Ishikawa (cell line): ENCODE data around the gene ALAS1.
A peak's percentile ranks its signal among the peaks of the same experiment; 100 is the strongest.

Source experiments
- CEBPB ChIP-seq: IDR thresholded peaks from 2 replicates; pipeline ENCODE4 v1.6.1; 2012
- CREB1 ChIP-seq: IDR thresholded peaks from 2 replicates; pipeline ENCODE4 v1.6.1; 2012; ENCODE audit warnings: low read depth
- EGR1 ChIP-seq: IDR thresholded peaks from 2 replicates; pipeline ENCODE4 v1.6.1; 2012
- EP300 ChIP-seq: IDR thresholded peaks from 2 replicates; pipeline ENCODE4 v1.6.1; 2012; ENCODE audit warnings: borderline replicate concordance
- FOXM1 ChIP-seq: IDR thresholded peaks from 2 replicates; pipeline ENCODE4 v1.6.1; 2012; ENCODE audit warnings: low read depth, borderline replicate concordance
- NFIC ChIP-seq: IDR thresholded peaks from 2 replicates; pipeline ENCODE4 v1.6.1; 2012
- RAD21 ChIP-seq: IDR thresholded peaks from 2 replicates; pipeline ENCODE4 v1.6.1; 2012; ENCODE audit warnings: low read depth
- TAF1 ChIP-seq: IDR thresholded peaks from 2 replicates; pipeline ENCODE4 v1.6.1; 2012; ENCODE audit warnings: low read depth, mild to moderate bottlenecking
- TCF12 ChIP-seq: IDR thresholded peaks from 2 replicates; pipeline ENCODE4 v1.6.1; 2012; ENCODE audit warnings: low read depth
- TEAD4 ChIP-seq: IDR thresholded peaks from 2 replicates; pipeline ENCODE4 v1.6.1; 2012
- YY1 ChIP-seq: IDR thresholded peaks from 2 replicates; pipeline ENCODE4 v1.6.1; 2012; ENCODE audit warnings: low read depth
- ZBTB7A ChIP-seq: IDR thresholded peaks from 2 replicates; pipeline ENCODE4 v1.6.1; 2012; ENCODE audit warnings: low read depth
- TF ChIP-seq, protein P1 (sequence below): IDR thresholded peaks from 2 replicates; pipeline ENCODE4 v1.6.1; 2012
- TF ChIP-seq, protein P2 (sequence below): IDR thresholded peaks from 2 replicates; pipeline ENCODE4 v1.6.1; 2012
- TF ChIP-seq, protein P3 (sequence below): IDR thresholded peaks from 2 replicates; pipeline ENCODE4 v1.6.1; 2012; ENCODE audit warnings: low read depth, mild to moderate bottlenecking

Gene ALAS1

DNA sequence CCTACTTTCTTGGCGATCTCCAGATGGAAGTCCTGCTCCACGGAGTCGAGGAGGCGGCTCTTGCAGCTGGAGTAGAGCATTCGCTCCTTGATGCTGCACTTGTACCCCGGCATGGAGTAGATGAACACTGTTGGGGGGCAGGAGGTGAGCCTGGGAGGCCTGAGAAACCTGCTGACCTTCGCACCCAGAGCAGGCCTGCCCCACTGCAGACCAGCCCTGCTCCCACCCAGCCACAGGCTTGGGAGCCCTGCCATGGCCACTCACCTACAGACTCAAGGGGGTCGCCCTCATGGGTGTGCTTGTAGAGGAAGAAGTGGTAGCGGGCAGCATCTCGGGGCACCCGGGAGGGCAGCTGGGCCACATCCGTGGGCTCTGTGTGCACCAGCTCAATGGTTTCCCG is 31.7 kb downstream of the ALAS1 start:
- no peak for TF ChIP-seq RAD21
- no peak for TF ChIP-seq EP300
- no peak for TF ChIP-seq ZBTB7A
- TF ChIP-seq, protein P1, sequence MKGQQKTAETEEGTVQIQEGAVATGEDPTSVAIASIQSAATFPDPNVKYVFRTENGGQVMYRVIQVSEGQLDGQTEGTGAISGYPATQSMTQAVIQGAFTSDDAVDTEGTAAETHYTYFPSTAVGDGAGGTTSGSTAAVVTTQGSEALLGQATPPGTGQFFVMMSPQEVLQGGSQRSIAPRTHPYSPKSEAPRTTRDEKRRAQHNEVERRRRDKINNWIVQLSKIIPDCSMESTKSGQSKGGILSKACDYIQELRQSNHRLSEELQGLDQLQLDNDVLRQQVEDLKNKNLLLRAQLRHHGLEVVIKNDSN = no peak
- no peak for TF ChIP-seq TCF12
- TF ChIP-seq, protein P2, sequence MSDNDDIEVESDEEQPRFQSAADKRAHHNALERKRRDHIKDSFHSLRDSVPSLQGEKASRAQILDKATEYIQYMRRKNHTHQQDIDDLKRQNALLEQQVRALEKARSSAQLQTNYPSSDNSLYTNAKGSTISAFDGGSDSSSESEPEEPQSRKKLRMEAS = no peak
- TF ChIP-seq CEBPB = no peak
- no peak for TF ChIP-seq NFIC
- TF ChIP-seq EGR1 = no peak
- no peak for TF ChIP-seq CREB1
- TF ChIP-seq TAF1 = no peak
- TF ChIP-seq TEAD4 = no peak
- no peak for TF ChIP-seq FOXM1
- TF ChIP-seq, protein P3, sequence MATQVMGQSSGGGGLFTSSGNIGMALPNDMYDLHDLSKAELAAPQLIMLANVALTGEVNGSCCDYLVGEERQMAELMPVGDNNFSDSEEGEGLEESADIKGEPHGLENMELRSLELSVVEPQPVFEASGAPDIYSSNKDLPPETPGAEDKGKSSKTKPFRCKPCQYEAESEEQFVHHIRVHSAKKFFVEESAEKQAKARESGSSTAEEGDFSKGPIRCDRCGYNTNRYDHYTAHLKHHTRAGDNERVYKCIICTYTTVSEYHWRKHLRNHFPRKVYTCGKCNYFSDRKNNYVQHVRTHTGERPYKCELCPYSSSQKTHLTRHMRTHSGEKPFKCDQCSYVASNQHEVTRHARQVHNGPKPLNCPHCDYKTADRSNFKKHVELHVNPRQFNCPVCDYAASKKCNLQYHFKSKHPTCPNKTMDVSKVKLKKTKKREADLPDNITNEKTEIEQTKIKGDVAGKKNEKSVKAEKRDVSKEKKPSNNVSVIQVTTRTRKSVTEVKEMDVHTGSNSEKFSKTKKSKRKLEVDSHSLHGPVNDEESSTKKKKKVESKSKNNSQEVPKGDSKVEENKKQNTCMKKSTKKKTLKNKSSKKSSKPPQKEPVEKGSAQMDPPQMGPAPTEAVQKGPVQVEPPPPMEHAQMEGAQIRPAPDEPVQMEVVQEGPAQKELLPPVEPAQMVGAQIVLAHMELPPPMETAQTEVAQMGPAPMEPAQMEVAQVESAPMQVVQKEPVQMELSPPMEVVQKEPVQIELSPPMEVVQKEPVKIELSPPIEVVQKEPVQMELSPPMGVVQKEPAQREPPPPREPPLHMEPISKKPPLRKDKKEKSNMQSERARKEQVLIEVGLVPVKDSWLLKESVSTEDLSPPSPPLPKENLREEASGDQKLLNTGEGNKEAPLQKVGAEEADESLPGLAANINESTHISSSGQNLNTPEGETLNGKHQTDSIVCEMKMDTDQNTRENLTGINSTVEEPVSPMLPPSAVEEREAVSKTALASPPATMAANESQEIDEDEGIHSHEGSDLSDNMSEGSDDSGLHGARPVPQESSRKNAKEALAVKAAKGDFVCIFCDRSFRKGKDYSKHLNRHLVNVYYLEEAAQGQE = no peak
- TF ChIP-seq YY1 = no peak

DNA sequence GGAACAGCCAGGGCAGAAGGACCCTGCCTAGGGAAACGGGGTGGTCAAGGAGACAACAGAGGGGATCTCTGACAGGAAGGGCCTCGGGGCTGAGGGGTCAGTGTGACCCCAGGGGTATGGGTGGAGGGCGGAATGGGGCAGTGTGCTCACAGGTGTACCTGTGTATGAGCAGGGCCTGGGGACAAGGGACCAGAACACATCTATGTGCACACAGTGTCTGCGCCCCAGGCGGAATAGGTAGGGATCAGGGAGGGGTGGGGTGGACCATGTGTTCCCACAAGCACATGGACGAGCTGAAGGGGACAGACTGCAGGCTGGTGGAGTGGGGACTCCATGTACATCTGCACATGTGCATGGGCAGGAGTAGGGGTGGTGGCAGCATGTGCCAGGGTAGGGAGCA is 32.5 kb downstream of the ALAS1 start:
- TF ChIP-seq TAF1 = no peak
- TF ChIP-seq TCF12 = no peak
- TF ChIP-seq RAD21 = no peak
- no peak for TF ChIP-seq TEAD4
- TF ChIP-seq, protein P3 = no peak
- TF ChIP-seq, protein P2 = no peak
- no peak for TF ChIP-seq FOXM1

DNA sequence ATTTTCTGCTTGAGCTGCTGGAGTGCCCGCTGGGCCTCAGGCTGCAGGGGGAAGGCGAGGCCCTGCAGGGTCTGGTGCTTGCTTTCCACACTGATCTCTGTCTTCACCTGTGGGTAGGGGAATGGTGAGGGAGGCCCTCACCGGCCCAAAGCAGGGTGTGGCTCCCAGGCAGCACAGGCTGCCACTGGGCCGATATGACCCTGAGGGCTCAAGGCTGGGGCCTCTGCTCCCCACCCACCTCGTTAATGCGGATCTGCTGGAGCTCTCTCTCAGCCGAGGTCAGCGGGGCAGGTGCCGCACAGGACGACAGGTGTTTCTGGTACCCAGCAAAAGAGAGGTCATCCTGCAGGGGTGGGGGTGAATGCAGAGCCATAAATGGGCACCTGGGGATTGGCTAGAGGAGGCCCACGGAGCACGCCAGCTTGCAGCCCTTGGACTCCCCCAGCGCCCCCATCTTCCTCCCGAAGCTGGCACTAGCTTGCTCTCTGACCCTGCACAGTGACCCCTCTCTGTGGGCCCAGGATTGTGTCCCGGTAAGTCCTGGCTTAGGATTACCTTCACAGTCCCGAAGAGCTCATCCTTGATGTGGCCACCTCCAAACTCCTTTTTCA is 33.0 kb downstream of the ALAS1 start:
- TF ChIP-seq EP300 = no peak
- no peak for TF ChIP-seq TEAD4
- no peak for TF ChIP-seq YY1
- TF ChIP-seq, protein P2 = no peak
- TF ChIP-seq FOXM1 = no peak

DNA sequence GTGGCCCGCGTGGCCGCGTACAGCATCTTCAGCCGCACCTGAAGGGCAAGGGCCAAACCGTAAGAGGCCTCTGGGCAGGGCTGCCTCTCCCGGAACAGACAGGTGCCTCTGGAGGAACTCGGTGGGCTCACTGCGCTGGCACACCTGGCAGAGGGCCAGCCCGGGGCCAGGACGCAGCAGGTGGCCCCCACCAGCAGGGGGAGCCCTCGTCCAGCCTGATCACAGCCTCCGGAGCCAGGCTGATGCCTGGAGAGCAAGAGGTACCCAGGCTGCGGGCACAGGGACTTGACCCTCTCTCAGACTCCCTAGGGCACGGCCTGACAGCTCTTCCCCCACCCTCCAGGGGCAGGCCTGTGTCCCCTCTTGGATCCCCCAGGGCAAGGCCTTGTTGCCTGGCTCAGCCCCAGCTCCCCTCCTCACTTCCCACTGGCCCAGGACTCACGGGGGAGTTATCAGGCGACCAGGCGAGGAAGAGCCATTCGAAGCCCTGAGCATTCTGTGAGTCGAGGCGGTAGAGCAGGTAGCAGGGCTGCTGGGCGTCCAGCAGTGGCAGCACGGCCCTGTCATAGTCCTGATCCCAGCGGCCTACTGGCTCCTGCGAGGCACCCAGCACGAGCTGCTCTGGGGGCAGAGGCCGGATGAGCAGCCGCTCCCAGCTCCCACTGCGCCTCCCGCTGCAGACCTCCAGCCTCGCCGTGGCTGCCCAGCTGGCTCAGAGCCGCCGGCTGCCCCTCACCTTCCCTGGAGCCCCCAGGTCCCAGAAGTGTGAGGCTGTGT is 33.7 kb downstream of the ALAS1 start:
- TF ChIP-seq, protein P3 = no peak
- TF ChIP-seq EGR1 (no peak), CREB1 (no peak), TAF1 (no peak), TEAD4 (no peak), NFIC (peak; percentile 93), ZBTB7A (0 out of 2 replicates have a peak, but pooled peaks have one; percentile 37), TCF12 (peak; percentile 37; the same call in 1 of the 2 replicates), CEBPB (no peak), RAD21 (peak; percentile 76), FOXM1 (no peak), YY1 (no peak)
- TF ChIP-seq, protein P1 = no peak
- TF ChIP-seq, protein P2 = 0 out of 2 replicates have a peak, but pooled peaks have one; percentile 19
